ENCODE results near the gene FBXW4. TPM values are rescaled to one million over a fixed set of nuclear protein-coding genes. Genes with fewer than 3 reads are reported as not detected.

The FBXW4 gene
- polyA plus RNA-seq, 2 of the 4 experiments (the other 2 are of a cell fraction) = 24.0 to 41.1 TPM

GRCh38 chr10:101666083-101666482 lies 28.9 kb downstream of the FBXW4 start:
- WGBS (ENCODE audit: missing lambda C conversion rate) = 93% methylated on average over 9 of the region's 9 CpGs
- H3K4me1 ChIP-seq = no peaks in the 10 kb centered on the region
- FAIRE-seq (no peak), DNase-seq (ENCODE audit: low read depth in 1 of 2, low spot score in 1 of 2) (no peak), ATAC-seq (no peak)
- CTCF ChIA-PET = no interaction called here
- POLR2A ChIA-PET = no interaction called here
- no peak overlapping the region for H3K4me2 ChIP-seq
- H3K27ac ChIP-seq = no peak overlapping the region
- H3K4me3 ChIP-seq = no peak overlapping the region
- no peak for TF ChIP-seq CEBPB (IDR thresholded peaks at IDR 0.05)
- no peaks in the 10 kb centered on the region for H3K9me3 ChIP-seq

- TF ChIP-seq MAX (IDR thresholded peaks at IDR 0.05) (no peak), JUN (IDR thresholded peaks at IDR 0.05) (no peak), PBX3 (IDR thresholded peaks at IDR 0.05) (no peak), CEBPB (IDR thresholded peaks at IDR 0.05) (no peak), HDAC2 (IDR thresholded peaks at IDR 0.05) (no peak), RFX5 (IDR thresholded peaks at IDR 0.05) (no peak), PHF8 (IDR thresholded peaks at IDR 0.05; ENCODE audit: borderline replicate concordance, low read depth) (no peak), CBX8 (IDR thresholded peaks at IDR 0.05) (no peak)
- ChIA-PET CTCF (interaction anchor here (1.3 to 2.0 kb wide), 3 partner anchors 27 to 449 kb away, joined by 3 to 6 read pairs (median 3); no protein-coding TSS in a partner anchor), POLR2A (no interaction called here)
- Histone ChIP-seq H3K27ac (no peak overlapping the region), H3K9me3 (no peaks in the 10 kb centered on the region), H3K4me2 (no peak overlapping the region), H3K4me1 (no peaks in the 10 kb centered on the region), H3K4me3 (no peak overlapping the region)
- no peak for FAIRE-seq
- no peak for ATAC-seq
- 80% methylated on average over 1 of the region's 1 CpG for WGBS (ENCODE audit: missing lambda C conversion rate)
- no peak for DNase-seq (ENCODE audit: low read depth in 1 of 2, low spot score in 1 of 2)
Measured at GRCh38 chr10:101663097-101663496, 31.9 kb downstream of the FBXW4 start.

- no peak for TF ChIP-seq CBX8 (IDR thresholded peaks at IDR 0.05)
Measured at GRCh38 chr10:101660256-101660655, 34.7 kb downstream of the FBXW4 start.

GRCh38 chr10:101658975-101659374 lies 36.0 kb downstream of the FBXW4 start:
- ATAC-seq = no peak; a peak in 1 of 6 replicates
- no peak overlapping the region for H3K4me3 ChIP-seq
- no peak for TF ChIP-seq FOXS1 (CRISPR knock-in tag; IDR thresholded peaks at IDR 0.05)
- no peak for TF ChIP-seq HEYL (CRISPR knock-in tag; IDR thresholded peaks at IDR 0.05)
- no peak for TF ChIP-seq CHD2 (IDR thresholded peaks at IDR 0.05; ENCODE audit: low read length, partially characterized antibody)
- TF ChIP-seq RFX5 (IDR thresholded peaks at IDR 0.05) = no peak
- TF ChIP-seq CHD4 (IDR thresholded peaks at IDR 0.05; ENCODE audit: borderline replicate concordance) = no peak
- no peak for TF ChIP-seq HDAC2 (IDR thresholded peaks at IDR 0.05)
- TF ChIP-seq RCOR1 (IDR thresholded peaks at IDR 0.05; ENCODE audit: low read depth, low read length) = no peak
- no peak for TF ChIP-seq ESRRA (IDR thresholded peaks at IDR 0.05; ENCODE audit: borderline replicate concordance, low read length)
- no peak for TF ChIP-seq ZNF302 (CRISPR knock-in tag; IDR thresholded peaks at IDR 0.05)
- TF ChIP-seq CEBPB (IDR thresholded peaks at IDR 0.05) = no peak
- TF ChIP-seq TP53 (CRISPR knock-in tag; IDR thresholded peaks at IDR 0.05) = no peak
- no peak for TF ChIP-seq POLR2AphosphoS2 (conservative IDR thresholded peaks at IDR 0.05; ENCODE audit: low read length)
- no peak for DNase-seq (ENCODE audit: low read depth in 1 of 2, low spot score in 1 of 2)
- WGBS (ENCODE audit: missing lambda C conversion rate) = 91% methylated on average over 2 of the region's 5 CpGs
- no peaks in the 10 kb centered on the region for H3K4me1 ChIP-seq
- ChIA-PET CTCF (interaction anchor here (0.9 to 1.5 kb wide), 2 partner anchors 11 to 445 kb away, joined by 3 to 4 read pairs; no protein-coding TSS in a partner anchor), POLR2A (no interaction called here)
- no peak overlapping the region for H3K27ac ChIP-seq
- H3K9me3 ChIP-seq = no peaks in the 10 kb centered on the region
- H3K4me2 ChIP-seq = no peak overlapping the region
- no peak for FAIRE-seq

More at GRCh38 chr10:101660256-101660655, 34.7 kb downstream of the FBXW4 start:
- Histone ChIP-seq H3K27ac (no peak overlapping the region), H3K4me2 (no peak overlapping the region), H3K9me3 (no peaks in the 10 kb centered on the region), H3K4me3 (no peak overlapping the region), H3K4me1 (no peaks in the 10 kb centered on the region)
- WGBS (ENCODE audit: missing lambda C conversion rate) = 93% methylated on average over 4 of the region's 4 CpGs
- DNase-seq (ENCODE audit: low read depth in 1 of 2, low spot score in 1 of 2) (no peak), ATAC-seq (no peak), FAIRE-seq (no peak)
- CTCF ChIA-PET = interaction anchor here (1.0 to 1.5 kb wide), 3 partner anchors 10 to 446 kb away, joined by 3 to 4 read pairs (median 4); no protein-coding TSS in a partner anchor
- POLR2A ChIA-PET = no interaction called here

- no peak for ATAC-seq
- H3K9me3 ChIP-seq = no peaks in the 10 kb centered on the region
- no peaks in the 10 kb centered on the region for H3K4me1 ChIP-seq
- H3K4me3 ChIP-seq = no peak overlapping the region
- POLR2A ChIA-PET = no interaction called here
- WGBS (ENCODE audit: missing lambda C conversion rate) = 93% methylated on average over 2 of the region's 2 CpGs
- no peak overlapping the region for H3K27ac ChIP-seq
- H3K4me2 ChIP-seq = no peak overlapping the region
- CTCF ChIA-PET = interaction anchor here (0.9 to 1.7 kb wide), 8 partner anchors 10 to 416 kb away, joined by 3 to 4 read pairs (median 3); no protein-coding TSS in a partner anchor
- TF ChIP-seq RFX5 (IDR thresholded peaks at IDR 0.05) (no peak), HDAC2 (IDR thresholded peaks at IDR 0.05) (no peak), MAX (IDR thresholded peaks at IDR 0.05) (no peak), ZNF302 (CRISPR knock-in tag; IDR thresholded peaks at IDR 0.05) (no peak), MAFK (IDR thresholded peaks at IDR 0.05; ENCODE audit: partially characterized antibody) (no peak), SREBF2 (IDR thresholded peaks at IDR 0.05) (no peak), EHMT2 (IDR thresholded peaks at IDR 0.05; ENCODE audit: low read depth) (no peak), HEYL (CRISPR knock-in tag; IDR thresholded peaks at IDR 0.05) (no peak), HES2 (IDR thresholded peaks at IDR 0.05) (no peak), CBX2 (IDR thresholded peaks at IDR 0.05; ENCODE audit: borderline replicate concordance, low read depth) (no peak), RAD21 (conservative IDR thresholded peaks at IDR 0.05 in 1 of 2, IDR thresholded peaks at IDR 0.05 in 1 of 2) (no peak), POLR2AphosphoS2 (conservative IDR thresholded peaks at IDR 0.05; ENCODE audit: low read length) (no peak), SMC3 (IDR thresholded peaks at IDR 0.05) (no peak), ESRRA (IDR thresholded peaks at IDR 0.05; ENCODE audit: borderline replicate concordance, low read length) (no peak), ZC3H11A (IDR thresholded peaks at IDR 0.05) (no peak)
- no peak for DNase-seq (ENCODE audit: low read depth in 1 of 2, low spot score in 1 of 2)
- no peak for FAIRE-seq
Measured at GRCh38 chr10:101656890-101657289, 38.1 kb downstream of the FBXW4 start.
